ENCODE results near the gene TRAF5. TPM values are rescaled to one million over a fixed set of nuclear protein-coding genes. Genes with fewer than 3 reads are reported as not detected.
"Not testable (repeated sequence)": the region's sequence is repeated elsewhere in the genome, so short reads cannot be mapped to it uniquely, and the experiment has no call there.

TRAF5 gene
- 14.4 and 14.8 TPM in 2 replicates for total RNA-seq

- no peak for DNase-seq (ENCODE audit: low read depth, low spot score)
These were observed at the start of gene TRAF5 for GRCh38 chr1:211326528-211327345. Gene TRAF5 (plus strand): TSS chr1:211326833. CDS start chr1:211353240, 26,407 bp downstream.

GRCh38 chr1:211279340-211279739 is 47.3 kb upstream of the TRAF5 start:
- no peak for DNase-seq (ENCODE audit: low read depth, low spot score)

GRCh38 chr1:211280910-211281309 is 45.7 kb upstream of the TRAF5 start:
- DNase-seq (ENCODE audit: low read depth, low spot score): no peak

- DNase-seq (ENCODE audit: low read depth, low spot score): no peak
These were observed 45.2 kb upstream of the TRAF5 start for GRCh38 chr1:211281320-211282022.

- DNase-seq (ENCODE audit: low read depth, low spot score): no peak
These were observed 44.6 kb upstream of the TRAF5 start for GRCh38 chr1:211282023-211282373.

- no peak for DNase-seq (ENCODE audit: low read depth, low spot score)
These were observed 41.4 kb upstream of the TRAF5 start for GRCh38 chr1:211285196-211285595.

GRCh38 chr1:211287218-211287617 is 39.4 kb upstream of the TRAF5 start:
- DNase-seq (ENCODE audit: low read depth, low spot score): no peak

GRCh38 chr1:211292411-211292810 is 34.2 kb upstream of the TRAF5 start:
- DNase-seq (ENCODE audit: low read depth, low spot score): no peak

GRCh38 chr1:211296396-211296795 is 30.2 kb upstream of the TRAF5 start:
- DNase-seq (ENCODE audit: low read depth, low spot score): no peak

- DNase-seq (ENCODE audit: low read depth, low spot score): no peak
These were observed 21.6 kb upstream of the TRAF5 start for GRCh38 chr1:211305044-211305443.

GRCh38 chr1:211309617-211310016 is 17.0 kb upstream of the TRAF5 start:
- no peak for DNase-seq (ENCODE audit: low read depth, low spot score)

GRCh38 chr1:211313392-211313791 is 13.2 kb upstream of the TRAF5 start:
- no peak for DNase-seq (ENCODE audit: low read depth, low spot score)

GRCh38 chr1:211318576-211319280 is 7.9 kb upstream of the TRAF5 start:
- no peak for DNase-seq (ENCODE audit: low read depth, low spot score)

GRCh38 chr1:211319892-211320291 is 6.7 kb upstream of the TRAF5 start:
- no peak for DNase-seq (ENCODE audit: low read depth, low spot score)

GRCh38 chr1:211320980-211321379 is 5.7 kb upstream of the TRAF5 start:
- no peak for DNase-seq (ENCODE audit: low read depth, low spot score)

- not testable (repeated sequence) for DNase-seq (ENCODE audit: low read depth, low spot score)
These were observed 5.0 kb upstream of the TRAF5 start for GRCh38 chr1:211321646-211322045.

GRCh38 chr1:211323156-211324063 is 3.2 kb upstream of the TRAF5 start:
- peak; percentile 19 for DNase-seq (ENCODE audit: low read depth, low spot score)

- DNase-seq (ENCODE audit: low read depth, low spot score): no peak
These were observed 1.4 kb upstream of the TRAF5 start for GRCh38 chr1:211324992-211325775.

- no peak for DNase-seq (ENCODE audit: low read depth, low spot score)
These were observed 499 bp upstream of the TRAF5 start for GRCh38 chr1:211326140-211326527.

- DNase-seq (ENCODE audit: low read depth, low spot score): no peak
These were observed 801 bp downstream of the TRAF5 start for GRCh38 chr1:211327346-211327921.
